ENCODE results near the gene PIEZO2. TPM values are rescaled to one million over a fixed set of nuclear protein-coding genes. Genes with fewer than 3 reads are reported as not detected.

PIEZO2 gene
- total RNA-seq, 1 experiment from 2014 or later, result 10.7 TPM

GRCh38 chr18:10775026-10775425 is 374.3 kb downstream of the PIEZO2 start:
- CTCF ChIA-PET, result interaction anchor here (1.0 to 2.0 kb wide), 3 partner anchors 12 to 381 kb away, joined by 3 to 4 read pairs (median 4); no protein-coding TSS in a partner anchor
- no peaks in the 10 kb centered on the region for H3K27me3 Mint-ChIP-seq (ENCODE audit: low read depth)

GRCh38 chr18:10771053-10771709 is 378.2 kb downstream of the PIEZO2 start:
- Mint-ChIP-seq H3K4me3 (no peak overlapping the region), H3K9me3 (peaks cover 4% of the 10 kb centered on the region; the same call in 1 of the 2 replicates), H3K36me3 (peaks cover 18% of the 10 kb centered on the region), H3K4me1 (no peaks in the 10 kb centered on the region), H3K27ac (no peak overlapping the region), H3K27me3 (ENCODE audit: low read depth) (no peaks in the 10 kb centered on the region; the same call in 1 of the 2 replicates)
- ChIA-PET POLR2A (no interaction called here), CTCF (no interaction called here)
- DNase-seq (ENCODE audit: low spot score) (no peak), ATAC-seq (no peak)
- TF ChIP-seq ZSCAN18 (CRISPR knock-in tag; IDR thresholded peaks at IDR 0.05), result no peak
- no peak for TF ChIP-seq ZNF425 (CRISPR knock-in tag; conservative IDR thresholded peaks at IDR 0.05)
- no peak for TF ChIP-seq FOXP1 (CRISPR knock-in tag; IDR thresholded peaks at IDR 0.05; ENCODE audit: borderline replicate concordance)
- TF ChIP-seq MYBL2 (CRISPR knock-in tag; IDR thresholded peaks at IDR 0.05), result no peak
- TF ChIP-seq HMGXB4 (CRISPR knock-in tag; IDR thresholded peaks at IDR 0.05), result no peak
- no peak for TF ChIP-seq NR3C1 (CRISPR knock-in tag; conservative IDR thresholded peaks at IDR 0.05; ENCODE audit: low read depth)
- TF ChIP-seq RELA (CRISPR knock-in tag; IDR thresholded peaks at IDR 0.05; ENCODE audit: borderline replicate concordance), result no peak
- TF ChIP-seq IRF2 (CRISPR knock-in tag; IDR thresholded peaks at IDR 0.05; ENCODE audit: borderline replicate concordance, low read depth), result no peak
- TF ChIP-seq TEAD1 (CRISPR knock-in tag; IDR thresholded peaks at IDR 0.05), result no peak
- TF ChIP-seq EMX1 (CRISPR knock-in tag; IDR thresholded peaks at IDR 0.05), result no peak
- TF ChIP-seq JAZF1 (CRISPR knock-in tag; IDR thresholded peaks at IDR 0.05), result no peak
- TF ChIP-seq SMAD3 (CRISPR knock-in tag; IDR thresholded peaks at IDR 0.05; ENCODE audit: borderline replicate concordance), result no peak

More at GRCh38 chr18:10775026-10775425, 374.3 kb downstream of the PIEZO2 start:
- no peak for DNase-seq (ENCODE audit: low spot score)
- ATAC-seq, result no peak
- Mint-ChIP-seq H3K4me1 (peaks cover 5% of the 10 kb centered on the region), H3K27ac (no peak overlapping the region), H3K9me3 (peaks cover 4% of the 10 kb centered on the region; the same call in 1 of the 2 replicates), H3K36me3 (peaks cover 18% of the 10 kb centered on the region), H3K4me3 (no peak overlapping the region)
- POLR2A ChIA-PET, result no interaction called here
- TF ChIP-seq ZNF263 (CRISPR knock-in tag; IDR thresholded peaks at IDR 0.05; ENCODE audit: low read depth) (no peak), GABPB1 (CRISPR knock-in tag; IDR thresholded peaks at IDR 0.05) (no peak), ZNF423 (CRISPR knock-in tag; IDR thresholded peaks at IDR 0.05) (no peak), ZNF396 (CRISPR knock-in tag; IDR thresholded peaks at IDR 0.05; ENCODE audit: borderline replicate concordance) (no peak), NR3C1 (CRISPR knock-in tag; conservative IDR thresholded peaks at IDR 0.05; ENCODE audit: low read depth) (no peak), TCF7 (CRISPR knock-in tag; IDR thresholded peaks at IDR 0.05; ENCODE audit: low read depth) (no peak), E2F5 (CRISPR knock-in tag; IDR thresholded peaks at IDR 0.05) (no peak), TP53 (CRISPR knock-in tag; IDR thresholded peaks at IDR 0.05) (no peak), RELA (CRISPR knock-in tag; IDR thresholded peaks at IDR 0.05; ENCODE audit: borderline replicate concordance) (no peak), OVOL2 (CRISPR knock-in tag; IDR thresholded peaks at IDR 0.05; ENCODE audit: borderline replicate concordance) (no peak), ZNF219 (CRISPR knock-in tag; IDR thresholded peaks at IDR 0.05; ENCODE audit: borderline replicate concordance) (no peak)
- TF ChIP-seq, protein P1, sequence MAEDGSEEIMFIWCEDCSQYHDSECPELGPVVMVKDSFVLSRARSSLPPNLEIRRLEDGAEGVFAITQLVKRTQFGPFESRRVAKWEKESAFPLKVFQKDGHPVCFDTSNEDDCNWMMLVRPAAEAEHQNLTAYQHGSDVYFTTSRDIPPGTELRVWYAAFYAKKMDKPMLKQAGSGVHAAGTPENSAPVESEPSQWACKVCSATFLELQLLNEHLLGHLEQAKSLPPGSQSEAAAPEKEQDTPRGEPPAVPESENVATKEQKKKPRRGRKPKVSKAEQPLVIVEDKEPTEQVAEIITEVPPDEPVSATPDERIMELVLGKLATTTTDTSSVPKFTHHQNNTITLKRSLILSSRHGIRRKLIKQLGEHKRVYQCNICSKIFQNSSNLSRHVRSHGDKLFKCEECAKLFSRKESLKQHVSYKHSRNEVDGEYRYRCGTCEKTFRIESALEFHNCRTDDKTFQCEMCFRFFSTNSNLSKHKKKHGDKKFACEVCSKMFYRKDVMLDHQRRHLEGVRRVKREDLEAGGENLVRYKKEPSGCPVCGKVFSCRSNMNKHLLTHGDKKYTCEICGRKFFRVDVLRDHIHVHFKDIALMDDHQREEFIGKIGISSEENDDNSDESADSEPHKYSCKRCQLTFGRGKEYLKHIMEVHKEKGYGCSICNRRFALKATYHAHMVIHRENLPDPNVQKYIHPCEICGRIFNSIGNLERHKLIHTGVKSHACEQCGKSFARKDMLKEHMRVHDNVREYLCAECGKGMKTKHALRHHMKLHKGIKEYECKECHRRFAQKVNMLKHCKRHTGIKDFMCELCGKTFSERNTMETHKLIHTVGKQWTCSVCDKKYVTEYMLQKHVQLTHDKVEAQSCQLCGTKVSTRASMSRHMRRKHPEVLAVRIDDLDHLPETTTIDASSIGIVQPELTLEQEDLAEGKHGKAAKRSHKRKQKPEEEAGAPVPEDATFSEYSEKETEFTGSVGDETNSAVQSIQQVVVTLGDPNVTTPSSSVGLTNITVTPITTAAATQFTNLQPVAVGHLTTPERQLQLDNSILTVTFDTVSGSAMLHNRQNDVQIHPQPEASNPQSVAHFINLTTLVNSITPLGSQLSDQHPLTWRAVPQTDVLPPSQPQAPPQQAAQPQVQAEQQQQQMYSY (CRISPR knock-in tag; IDR thresholded peaks at IDR 0.05), result no peak
- TF ChIP-seq, protein P2, sequence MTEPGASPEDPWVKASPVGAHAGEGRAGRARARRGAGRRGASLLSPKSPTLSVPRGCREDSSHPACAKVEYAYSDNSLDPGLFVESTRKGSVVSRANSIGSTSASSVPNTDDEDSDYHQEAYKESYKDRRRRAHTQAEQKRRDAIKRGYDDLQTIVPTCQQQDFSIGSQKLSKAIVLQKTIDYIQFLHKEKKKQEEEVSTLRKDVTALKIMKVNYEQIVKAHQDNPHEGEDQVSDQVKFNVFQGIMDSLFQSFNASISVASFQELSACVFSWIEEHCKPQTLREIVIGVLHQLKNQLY (CRISPR knock-in tag; IDR thresholded peaks at IDR 0.05), result no peak
